Ascending aorta (tissue), 2 donors: ENCODE data around the gene CCL7. TPM values are rescaled to one million over a fixed set of nuclear protein-coding genes. Genes with fewer than 3 reads are reported as not detected.

Source experiments
- DNase-seq, 2 donors: peaks; one replicate each; pipeline ENCODE4 v3.0.0-alpha.2; 2019; ENCODE audit warnings: low spot score in 2 of 2
- H3K27ac ChIP-seq, 2 donors: fragments of 200-600 bp; sonication (generic); one replicate each; pipeline ENCODE4 v1.5.1; 2016 to 2017; ENCODE audit warnings: mild to moderate bottlenecking in 1 of 2
- H3K27me3 ChIP-seq: fragments of 200-600 bp; sonication (generic); one replicate; pipeline ENCODE4 v1.5.1; 2017
- H3K36me3 ChIP-seq, 2 donors: fragments of 200-600 bp; sonication (generic); one replicate each; pipeline ENCODE4 v1.5.1; 2016
- H3K4me1 ChIP-seq, 2 donors: fragments of 200-600 bp; sonication (generic); one replicate each; pipeline ENCODE4 v1.5.1; 2016 to 2017; ENCODE audit warnings: mild to moderate bottlenecking in 1 of 2
- H3K4me3 ChIP-seq, 2 donors: fragments of 200-600 bp; sonication (generic); one replicate each; pipeline ENCODE4 v1.5.1; 2016 to 2017; ENCODE audit warnings: mild to moderate bottlenecking in 1 of 2
- H3K9me3 ChIP-seq, 2 donors: fragments of 200-600 bp; sonication (generic); one replicate each; pipeline ENCODE4 v1.5.1; 2016
- CTCF ChIP-seq, 3 experiments: fragments of 200-600 bp in 2 of 3; fragments of 450-650 bp in 1 of 3; sonication (generic) in 2 of 3; IDR thresholded peaks; one replicate each; pipeline ENCODE4 v1.5.1; 2016 to 2019; ENCODE audit warnings: antibody characterized with exemption in 3 of 3, mild to moderate bottlenecking in 1 of 3, moderate library complexity in 1 of 3
- intact Hi-C: fragments of 100-400 bp; cut with DNase I; formaldehyde crosslinking; loops from one replicate; pipeline ENCODE4 v1.15.1; 2023
- total RNA-seq: library from RNA; depleted of rRNA; stranded (reverse); fragments of >200 nt; gene quantifications from one replicate; pipeline ENCODE4 v1.1.0, GENCODE V29; 2016

The CCL7 gene
- total RNA-seq, result not detected

GRCh38 chr17:34269969-34270368 lies at the start of gene CCL7:
TSS of gene CCL7 (plus strand) at chr17:34270221. CDS start at chr17:34270291, 70 bp downstream.
- intact Hi-C loops, result no loop called here
- no peaks in the 10 kb centered on the region for H3K4me1 ChIP-seq

GRCh38 chr17:34220752-34221395 lies 49.1 kb upstream of the CCL7 start:
- intact Hi-C loops, result no loop called here
- Histone ChIP-seq H3K4me1 (no peaks in the 10 kb centered on the region), H3K9me3 (no peaks in the 10 kb centered on the region), H3K4me3 (no peak overlapping the region), H3K27ac (no peak overlapping the region), H3K36me3 (no peaks in the 10 kb centered on the region), H3K27me3 (no peaks in the 10 kb centered on the region)
- TF ChIP-seq CTCF (IDR thresholded peaks at IDR 0.05), result no peak
- DNase-seq, result no peak

More at GRCh38 chr17:34269969-34270368, at the start of gene CCL7:
- Histone ChIP-seq H3K9me3 (no peaks in the 10 kb centered on the region), H3K27me3 (no peaks in the 10 kb centered on the region), H3K36me3 (no peaks in the 10 kb centered on the region), H3K27ac (no peak within 1 kb of the TSS), H3K4me3 (no peak within 1 kb of the TSS)
- DNase-seq, result no peak
- no peak for TF ChIP-seq CTCF (IDR thresholded peaks at IDR 0.05)

- no peaks in the 10 kb centered on the region for H3K4me1 ChIP-seq
- no peak for DNase-seq
- H3K4me3 ChIP-seq, result no peak overlapping the region
- H3K27me3 ChIP-seq, result no peaks in the 10 kb centered on the region
- no peaks in the 10 kb centered on the region for H3K36me3 ChIP-seq
- no peak for TF ChIP-seq CTCF (IDR thresholded peaks at IDR 0.05)
- no peaks in the 10 kb centered on the region for H3K9me3 ChIP-seq
- no peak overlapping the region for H3K27ac ChIP-seq
- intact Hi-C loops, result no loop called here
Measured at GRCh38 chr17:34221411-34221810, 48.6 kb upstream of the CCL7 start.

GRCh38 chr17:34222722-34223497 lies 47.1 kb upstream of the CCL7 start:
- H3K4me3 ChIP-seq, result no peak overlapping the region
- no peaks in the 10 kb centered on the region for H3K4me1 ChIP-seq
- no peak for DNase-seq
- intact Hi-C loops, result no loop called here
- no peaks in the 10 kb centered on the region for H3K36me3 ChIP-seq
- no peak overlapping the region for H3K27ac ChIP-seq
- no peak for TF ChIP-seq CTCF (IDR thresholded peaks at IDR 0.05)
- H3K9me3 ChIP-seq, result no peaks in the 10 kb centered on the region
- no peaks in the 10 kb centered on the region for H3K27me3 ChIP-seq

DNA sequence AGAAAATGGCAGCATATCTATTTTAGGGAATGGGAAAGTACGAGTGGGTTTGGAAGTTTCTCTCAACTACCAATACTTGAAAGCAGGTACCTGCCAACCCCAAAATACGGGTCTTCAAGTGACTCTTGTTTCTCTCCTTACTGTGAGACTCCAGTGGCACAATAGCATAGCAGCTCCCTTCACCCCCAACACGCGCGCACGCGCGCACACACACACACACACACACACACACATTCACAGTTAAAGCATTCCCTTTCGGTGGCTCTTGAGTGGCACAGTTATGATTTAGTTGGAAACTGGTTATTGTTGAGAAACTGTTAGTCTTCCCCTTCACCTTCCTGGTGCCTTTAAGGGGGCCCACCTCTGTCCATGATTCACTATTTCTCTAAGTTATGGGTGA lies 45.0 kb upstream of the CCL7 start:
- intact Hi-C loops, result no loop called here
- no peaks in the 10 kb centered on the region for H3K36me3 ChIP-seq
- no peaks in the 10 kb centered on the region for H3K4me1 ChIP-seq
- H3K9me3 ChIP-seq, result no peaks in the 10 kb centered on the region
- TF ChIP-seq CTCF (IDR thresholded peaks at IDR 0.05), result no peak
- no peak overlapping the region for H3K4me3 ChIP-seq
- H3K27me3 ChIP-seq, result no peaks in the 10 kb centered on the region
- DNase-seq, result no peak
- H3K27ac ChIP-seq, result no peak overlapping the region
